ENCODE data around the gene MAP2K5. TPM values are rescaled to one million over a fixed set of nuclear protein-coding genes. Genes with fewer than 3 reads are reported as not detected.

Gene MAP2K5
- polyA plus RNA-seq, 1 donor from 2014 or later: 12.1 TPM

DNA sequence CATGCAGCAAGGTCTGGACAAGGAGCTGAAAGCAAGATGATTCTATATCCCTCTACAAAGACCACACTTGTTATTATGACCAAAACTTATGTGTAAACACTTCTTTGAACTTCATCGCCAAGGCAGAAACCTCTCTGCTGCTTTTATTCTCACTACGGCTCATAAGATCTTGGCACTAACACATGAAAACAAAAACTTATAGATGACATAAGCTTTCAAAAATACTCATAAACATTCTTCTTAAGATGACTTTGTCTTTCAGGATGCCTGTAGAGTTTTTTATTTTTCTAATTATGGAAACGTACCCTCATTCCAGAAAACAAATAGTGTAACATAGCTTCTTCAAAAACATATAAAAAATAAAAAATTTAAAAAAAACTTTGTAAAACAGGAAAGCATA, 34.1 kb upstream of the MAP2K5 start:
- H3K27ac ChIP-seq (ENCODE audit: low read length): no peak overlapping the region
- no peak overlapping the region for H3K9ac ChIP-seq (ENCODE audit: low read length)
- H3K9me3 ChIP-seq (ENCODE audit: low read length): no peaks in the 10 kb centered on the region
- no peaks in the 10 kb centered on the region for H3K9me2 ChIP-seq (ENCODE audit: insufficient read depth, low read length)
- no peak overlapping the region for H3K4me3 ChIP-seq (ENCODE audit: low read length)
- TF ChIP-seq POLR2AphosphoS5 (IDR thresholded peaks at IDR 0.05): no peak
- TF ChIP-seq, protein P1, sequence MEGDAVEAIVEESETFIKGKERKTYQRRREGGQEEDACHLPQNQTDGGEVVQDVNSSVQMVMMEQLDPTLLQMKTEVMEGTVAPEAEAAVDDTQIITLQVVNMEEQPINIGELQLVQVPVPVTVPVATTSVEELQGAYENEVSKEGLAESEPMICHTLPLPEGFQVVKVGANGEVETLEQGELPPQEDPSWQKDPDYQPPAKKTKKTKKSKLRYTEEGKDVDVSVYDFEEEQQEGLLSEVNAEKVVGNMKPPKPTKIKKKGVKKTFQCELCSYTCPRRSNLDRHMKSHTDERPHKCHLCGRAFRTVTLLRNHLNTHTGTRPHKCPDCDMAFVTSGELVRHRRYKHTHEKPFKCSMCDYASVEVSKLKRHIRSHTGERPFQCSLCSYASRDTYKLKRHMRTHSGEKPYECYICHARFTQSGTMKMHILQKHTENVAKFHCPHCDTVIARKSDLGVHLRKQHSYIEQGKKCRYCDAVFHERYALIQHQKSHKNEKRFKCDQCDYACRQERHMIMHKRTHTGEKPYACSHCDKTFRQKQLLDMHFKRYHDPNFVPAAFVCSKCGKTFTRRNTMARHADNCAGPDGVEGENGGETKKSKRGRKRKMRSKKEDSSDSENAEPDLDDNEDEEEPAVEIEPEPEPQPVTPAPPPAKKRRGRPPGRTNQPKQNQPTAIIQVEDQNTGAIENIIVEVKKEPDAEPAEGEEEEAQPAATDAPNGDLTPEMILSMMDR (IDR thresholded peaks at IDR 0.05; ENCODE audit: poor library complexity, severe bottlenecking): no peak
- TF ChIP-seq EP300 (conservative IDR thresholded peaks at IDR 0.05; ENCODE audit: poor library complexity, severe bottlenecking): no peak
- TF ChIP-seq MXI1 (conservative IDR thresholded peaks at IDR 0.05; ENCODE audit: poor library complexity, severe bottlenecking): no peak
- TF ChIP-seq, protein P2, sequence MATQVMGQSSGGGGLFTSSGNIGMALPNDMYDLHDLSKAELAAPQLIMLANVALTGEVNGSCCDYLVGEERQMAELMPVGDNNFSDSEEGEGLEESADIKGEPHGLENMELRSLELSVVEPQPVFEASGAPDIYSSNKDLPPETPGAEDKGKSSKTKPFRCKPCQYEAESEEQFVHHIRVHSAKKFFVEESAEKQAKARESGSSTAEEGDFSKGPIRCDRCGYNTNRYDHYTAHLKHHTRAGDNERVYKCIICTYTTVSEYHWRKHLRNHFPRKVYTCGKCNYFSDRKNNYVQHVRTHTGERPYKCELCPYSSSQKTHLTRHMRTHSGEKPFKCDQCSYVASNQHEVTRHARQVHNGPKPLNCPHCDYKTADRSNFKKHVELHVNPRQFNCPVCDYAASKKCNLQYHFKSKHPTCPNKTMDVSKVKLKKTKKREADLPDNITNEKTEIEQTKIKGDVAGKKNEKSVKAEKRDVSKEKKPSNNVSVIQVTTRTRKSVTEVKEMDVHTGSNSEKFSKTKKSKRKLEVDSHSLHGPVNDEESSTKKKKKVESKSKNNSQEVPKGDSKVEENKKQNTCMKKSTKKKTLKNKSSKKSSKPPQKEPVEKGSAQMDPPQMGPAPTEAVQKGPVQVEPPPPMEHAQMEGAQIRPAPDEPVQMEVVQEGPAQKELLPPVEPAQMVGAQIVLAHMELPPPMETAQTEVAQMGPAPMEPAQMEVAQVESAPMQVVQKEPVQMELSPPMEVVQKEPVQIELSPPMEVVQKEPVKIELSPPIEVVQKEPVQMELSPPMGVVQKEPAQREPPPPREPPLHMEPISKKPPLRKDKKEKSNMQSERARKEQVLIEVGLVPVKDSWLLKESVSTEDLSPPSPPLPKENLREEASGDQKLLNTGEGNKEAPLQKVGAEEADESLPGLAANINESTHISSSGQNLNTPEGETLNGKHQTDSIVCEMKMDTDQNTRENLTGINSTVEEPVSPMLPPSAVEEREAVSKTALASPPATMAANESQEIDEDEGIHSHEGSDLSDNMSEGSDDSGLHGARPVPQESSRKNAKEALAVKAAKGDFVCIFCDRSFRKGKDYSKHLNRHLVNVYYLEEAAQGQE (IDR thresholded peaks at IDR 0.05; ENCODE audit: borderline replicate concordance): no peak
- TF ChIP-seq EZH2 (IDR thresholded peaks at IDR 0.05; ENCODE audit: borderline replicate concordance, insufficient read depth, low read length, poor library complexity, severe bottlenecking): no peak
- no peak for TF ChIP-seq TAF1 (IDR thresholded peaks at IDR 0.05; ENCODE audit: low read depth)
- TF ChIP-seq SMC3 (conservative IDR thresholded peaks at IDR 0.05; ENCODE audit: poor library complexity): no peak
- no peak for TF ChIP-seq RAD21 (conservative IDR thresholded peaks at IDR 0.05)
- H3K27me3 ChIP-seq (ENCODE audit: insufficient read depth, low read depth, low read length): no peaks in the 10 kb centered on the region
- no peaks in the 10 kb centered on the region for H3F3A ChIP-seq (ENCODE audit: insufficient read depth, low read length, poor library complexity, severe bottlenecking)
- H2AFZ ChIP-seq (ENCODE audit: low read depth, low read length): no peak overlapping the region
- H3K4me2 ChIP-seq (ENCODE audit: low read length): no peak overlapping the region
- no peaks in the 10 kb centered on the region for H3K36me3 ChIP-seq (ENCODE audit: insufficient read depth, low read length)
- no peaks in the 10 kb centered on the region for H4K20me1 ChIP-seq (ENCODE audit: insufficient read depth)
- H3K79me2 ChIP-seq (replicated peaks; ENCODE audit: insufficient read depth, low read length): no peaks in the 10 kb centered on the region

DNA sequence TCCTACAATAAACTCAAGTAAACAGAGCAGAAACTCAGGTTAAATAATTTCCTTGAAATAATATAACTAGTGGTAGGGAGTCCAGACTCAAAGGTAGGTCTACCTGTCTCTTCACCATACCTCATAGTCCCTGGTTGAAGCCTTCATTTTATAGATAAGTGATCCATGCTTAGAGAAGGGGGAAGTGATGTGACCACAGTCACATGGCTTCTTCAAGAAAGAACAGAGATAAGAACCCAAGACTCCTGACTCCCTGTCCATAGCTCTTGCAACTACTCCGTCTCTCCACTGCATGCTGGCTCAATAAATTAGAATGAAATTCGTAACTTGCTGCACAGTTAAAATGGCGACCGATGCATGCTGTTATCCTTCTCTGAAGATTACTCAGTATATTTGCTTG, 32.6 kb upstream of the MAP2K5 start:
- Histone ChIP-seq H3K9ac (ENCODE audit: low read length) (no peak overlapping the region), H3K4me3 (ENCODE audit: low read length) (no peak overlapping the region), H3F3A (ENCODE audit: insufficient read depth, low read length, poor library complexity, severe bottlenecking) (no peaks in the 10 kb centered on the region), H2AFZ (ENCODE audit: low read depth, low read length) (no peak overlapping the region), H3K27me3 (ENCODE audit: insufficient read depth, low read depth, low read length) (no peaks in the 10 kb centered on the region), H3K9me3 (ENCODE audit: low read length) (no peaks in the 10 kb centered on the region), H3K36me3 (ENCODE audit: insufficient read depth, low read length) (no peaks in the 10 kb centered on the region), H3K27ac (ENCODE audit: low read length) (no peak overlapping the region), H3K79me2 (replicated peaks; ENCODE audit: insufficient read depth, low read length) (no peaks in the 10 kb centered on the region), H3K9me2 (ENCODE audit: insufficient read depth, low read length) (no peaks in the 10 kb centered on the region), H4K20me1 (ENCODE audit: insufficient read depth) (no peaks in the 10 kb centered on the region), H3K4me2 (ENCODE audit: low read length) (no peak overlapping the region)
- TF ChIP-seq SMC3 (conservative IDR thresholded peaks at IDR 0.05; ENCODE audit: poor library complexity): no peak
- no peak for TF ChIP-seq EP300 (conservative IDR thresholded peaks at IDR 0.05; ENCODE audit: poor library complexity, severe bottlenecking)
- no peak for TF ChIP-seq TAF1 (IDR thresholded peaks at IDR 0.05; ENCODE audit: low read depth)
- TF ChIP-seq, protein P1 (IDR thresholded peaks at IDR 0.05; ENCODE audit: poor library complexity, severe bottlenecking): no peak
- TF ChIP-seq, protein P2 (IDR thresholded peaks at IDR 0.05; ENCODE audit: borderline replicate concordance): no peak
- TF ChIP-seq EZH2 (IDR thresholded peaks at IDR 0.05; ENCODE audit: borderline replicate concordance, insufficient read depth, low read length, poor library complexity, severe bottlenecking): no peak
- no peak for TF ChIP-seq RAD21 (conservative IDR thresholded peaks at IDR 0.05)
- no peak for TF ChIP-seq POLR2AphosphoS5 (IDR thresholded peaks at IDR 0.05)
- TF ChIP-seq MXI1 (conservative IDR thresholded peaks at IDR 0.05; ENCODE audit: poor library complexity, severe bottlenecking): no peak
